Embryonic facial prominence (tissue), 1 donor: ENCODE measurements around the gene ITGAL.

Source experiments
- DNase-seq: peaks from one replicate; pipeline ENCODE4 v3.0.0-alpha.2; 2016; ENCODE audit errors: extremely low spot score

The ITGAL gene

GRCh38 chr16:30541502-30542329 is 69.2 kb downstream of the ITGAL start:
- no peak for DNase-seq

GRCh38 chr16:30543067-30543466 is 70.5 kb downstream of the ITGAL start:
- DNase-seq, result no peak

- no peak for DNase-seq
Observed at GRCh38 chr16:30546115-30546514, 73.6 kb downstream of the ITGAL start.

GRCh38 chr16:30548416-30549253 is 76.1 kb downstream of the ITGAL start:
- no peak for DNase-seq

GRCh38 chr16:30551781-30552180 is 79.2 kb downstream of the ITGAL start:
- DNase-seq, result no peak

GRCh38 chr16:30552956-30553355 is 80.4 kb downstream of the ITGAL start:
- no peak for DNase-seq

- DNase-seq, result no peak
Observed at GRCh38 chr16:30553393-30553899, 80.9 kb downstream of the ITGAL start.

GRCh38 chr16:30554557-30555314 is 82.2 kb downstream of the ITGAL start:
- no peak for DNase-seq

GRCh38 chr16:30555315-30556124 is 83.0 kb downstream of the ITGAL start:
- no peak for DNase-seq

GRCh38 chr16:30556125-30556473 is 83.6 kb downstream of the ITGAL start:
- no peak for DNase-seq

- DNase-seq, result no peak
Observed at GRCh38 chr16:30557707-30557956, 85.1 kb downstream of the ITGAL start.

- peak; percentile 92 for DNase-seq
Observed at GRCh38 chr16:30557957-30558788, 85.6 kb downstream of the ITGAL start, which contains the start of gene ZNF764. Gene ZNF764 (minus strand): TSS chr16:30558374. CDS start chr16:30558182, 192 bp downstream.

GRCh38 chr16:30558789-30559377 is 86.3 kb downstream of the ITGAL start:
- no peak for DNase-seq

- no peak for DNase-seq
Observed at GRCh38 chr16:30559690-30560089, 87.1 kb downstream of the ITGAL start.

- DNase-seq, result no peak
Observed at GRCh38 chr16:30561089-30561816, 88.7 kb downstream of the ITGAL start.

GRCh38 chr16:30562021-30562420 is 89.5 kb downstream of the ITGAL start:
- DNase-seq, result no peak

GRCh38 chr16:30565526-30565925 is 93.0 kb downstream of the ITGAL start:
- DNase-seq, result no peak

GRCh38 chr16:30565984-30566383 is 93.4 kb downstream of the ITGAL start:
- no peak for DNase-seq

GRCh38 chr16:30566531-30566930 is 94.0 kb downstream of the ITGAL start:
- no peak for DNase-seq
